HG03460 (cell line): ENCODE data around the gene TMEM248.
"Not testable (repeated sequence)": the region's sequence is repeated elsewhere in the genome, so short reads cannot be mapped to it uniquely, and the experiment has no call there.

Experiments
- ATAC-seq: cut with Tn5 transposase; IDR thresholded peaks from one replicate; pipeline ENCODE4 v1.9.1; 2021; ENCODE audit not compliant: unreplicated experiment

Gene TMEM248, protein sequence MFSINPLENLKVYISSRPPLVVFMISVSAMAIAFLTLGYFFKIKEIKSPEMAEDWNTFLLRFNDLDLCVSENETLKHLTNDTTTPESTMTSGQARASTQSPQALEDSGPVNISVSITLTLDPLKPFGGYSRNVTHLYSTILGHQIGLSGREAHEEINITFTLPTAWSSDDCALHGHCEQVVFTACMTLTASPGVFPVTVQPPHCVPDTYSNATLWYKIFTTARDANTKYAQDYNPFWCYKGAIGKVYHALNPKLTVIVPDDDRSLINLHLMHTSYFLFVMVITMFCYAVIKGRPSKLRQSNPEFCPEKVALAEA

DNA sequence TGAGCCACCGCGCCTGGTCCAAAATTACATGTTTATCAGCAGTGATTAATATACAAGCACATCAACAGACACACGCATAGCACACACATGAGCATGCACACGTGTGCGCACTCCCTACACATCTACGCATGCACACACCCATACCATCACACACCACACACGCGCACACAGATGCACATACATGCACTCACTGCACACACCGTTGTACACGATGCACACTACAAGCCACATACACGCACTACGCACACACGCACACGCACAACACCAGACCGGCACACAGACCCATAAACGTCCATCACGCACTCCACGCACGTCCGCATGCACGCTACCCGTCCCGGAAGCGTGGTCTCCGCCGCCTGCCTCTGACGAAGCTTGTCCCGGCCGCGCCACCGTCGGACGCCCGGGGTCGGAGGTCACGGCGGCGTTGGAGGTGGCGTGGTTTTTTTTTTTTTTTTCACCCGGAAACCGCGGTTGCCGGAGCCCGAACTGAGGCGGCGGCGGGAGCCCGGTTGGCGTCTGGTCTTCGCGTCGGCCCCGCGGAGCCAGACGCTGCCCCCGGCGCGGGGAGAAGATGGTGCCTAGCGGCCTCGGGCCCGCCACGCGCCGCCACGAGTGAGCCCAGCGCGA lies at the start of gene TMEM248:
TMEM248 (plus strand) TSS at position 457 of the 627 bp plus-strand sequence. CDS start 20,641 bp downstream, outside the sequence.
- peak; percentile 85 for ATAC-seq

DNA sequence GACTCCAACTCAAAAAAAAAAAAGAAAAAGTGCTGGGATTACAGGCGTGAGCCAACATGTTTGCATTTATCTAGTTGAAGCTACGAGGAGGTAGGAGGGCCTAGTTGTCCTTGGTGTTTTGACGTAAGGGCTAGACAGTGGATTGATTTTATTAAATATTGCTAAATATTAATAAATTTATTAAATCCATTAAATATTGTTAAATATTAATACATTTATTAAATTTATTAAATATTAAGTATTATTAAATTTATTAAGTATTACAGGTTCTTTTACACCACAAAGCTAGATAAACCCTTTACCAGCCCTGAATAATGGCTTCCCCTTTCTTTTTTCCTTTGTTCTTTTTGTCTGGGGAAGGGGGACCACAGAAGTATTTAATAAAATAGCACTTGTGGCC lies 47.5 kb upstream of the TMEM248 start:
- no peak for ATAC-seq

DNA sequence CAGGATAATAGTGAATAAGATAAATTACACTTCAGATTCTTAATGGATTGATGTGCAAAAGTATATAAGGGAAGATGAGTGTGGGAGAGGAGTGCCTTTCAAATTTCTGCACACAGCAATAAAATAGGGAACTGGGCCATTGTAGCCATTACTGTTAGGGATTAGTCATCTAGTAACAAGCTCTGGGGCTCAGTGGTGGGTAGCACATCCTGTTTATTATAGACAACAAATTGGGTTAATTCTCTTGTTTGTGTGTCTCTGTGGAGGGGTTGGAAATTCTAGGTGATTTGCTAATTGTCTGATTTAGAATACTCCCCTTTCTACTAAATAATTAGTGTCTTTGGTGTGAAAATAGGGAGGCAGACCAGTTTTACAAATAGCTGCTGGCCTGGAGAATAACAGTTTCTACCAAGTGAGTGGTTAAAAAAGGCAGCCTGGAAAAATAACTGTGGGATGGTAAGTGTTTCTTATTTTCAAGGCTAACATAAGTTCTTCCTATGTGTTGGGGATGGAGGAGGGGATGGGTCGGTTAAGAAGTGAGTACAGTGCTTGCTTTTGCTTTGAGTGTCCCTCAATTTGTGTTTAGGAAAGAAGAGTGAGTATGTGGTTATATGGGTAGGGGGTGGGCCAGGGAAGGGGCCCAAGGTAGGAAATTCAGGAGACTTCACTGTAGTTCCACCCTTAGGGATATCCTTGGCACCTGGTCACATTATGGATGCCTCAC lies 43.3 kb upstream of the TMEM248 start:
- peak; percentile 95 for ATAC-seq

DNA sequence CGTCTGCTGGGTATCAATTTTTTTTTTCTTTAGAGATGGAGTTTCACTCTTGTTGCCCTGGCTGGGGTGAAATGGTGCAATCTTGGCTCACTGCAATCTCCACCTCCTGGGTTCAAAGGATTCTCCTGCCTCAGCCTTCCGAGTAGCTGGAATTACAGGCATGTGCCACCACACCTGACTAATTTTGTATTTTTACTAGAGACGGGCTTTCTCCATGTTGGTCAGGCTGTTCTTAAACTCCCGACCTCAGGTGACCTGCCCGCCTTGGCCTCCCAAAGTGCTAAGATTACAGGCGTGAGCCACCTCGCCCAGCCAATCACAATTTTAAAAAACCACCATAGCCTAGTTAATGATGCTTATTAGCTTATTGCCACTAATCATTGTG lies 42.7 kb upstream of the TMEM248 start:
- not testable (repeated sequence) for ATAC-seq

DNA sequence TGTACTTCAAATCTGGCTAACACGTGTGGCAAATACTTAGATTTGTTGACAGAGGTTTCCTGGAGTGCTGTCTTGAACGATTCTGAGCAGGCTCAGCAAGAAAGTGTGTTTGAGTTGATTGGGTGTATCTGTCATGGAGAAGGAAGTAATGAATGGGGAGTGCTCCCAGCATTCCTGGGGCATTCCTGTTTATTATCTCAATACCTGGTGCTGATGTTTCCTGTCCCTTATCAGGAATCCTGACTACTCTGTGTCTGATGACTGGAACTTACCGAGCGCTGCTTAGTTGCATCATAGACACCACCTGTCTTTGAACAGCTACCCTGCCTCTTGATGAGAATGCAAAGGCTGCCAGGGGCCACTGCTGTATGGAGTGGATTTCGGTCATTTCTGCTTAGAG lies 41.0 kb upstream of the TMEM248 start:
- ATAC-seq: no peak

DNA sequence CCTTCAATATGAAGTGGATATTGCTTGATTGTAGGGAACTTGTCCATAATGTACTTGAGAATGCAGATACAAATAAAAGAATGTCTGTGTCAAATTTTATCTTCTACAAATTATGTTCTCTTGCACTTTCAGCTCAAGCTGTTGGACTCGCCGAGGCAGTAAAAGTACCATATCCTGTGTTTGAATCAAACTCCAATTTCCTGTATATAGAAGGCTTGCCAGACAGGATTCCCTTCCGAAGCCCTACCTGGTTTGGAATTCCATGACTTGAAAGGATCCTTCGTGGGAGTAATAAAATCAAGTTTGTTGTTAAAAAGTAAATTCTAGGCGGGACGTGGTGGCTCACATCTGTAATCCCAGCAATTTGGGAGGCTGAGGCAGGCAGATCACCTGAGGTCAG lies 40.4 kb upstream of the TMEM248 start:
- not testable (repeated sequence) for ATAC-seq

DNA sequence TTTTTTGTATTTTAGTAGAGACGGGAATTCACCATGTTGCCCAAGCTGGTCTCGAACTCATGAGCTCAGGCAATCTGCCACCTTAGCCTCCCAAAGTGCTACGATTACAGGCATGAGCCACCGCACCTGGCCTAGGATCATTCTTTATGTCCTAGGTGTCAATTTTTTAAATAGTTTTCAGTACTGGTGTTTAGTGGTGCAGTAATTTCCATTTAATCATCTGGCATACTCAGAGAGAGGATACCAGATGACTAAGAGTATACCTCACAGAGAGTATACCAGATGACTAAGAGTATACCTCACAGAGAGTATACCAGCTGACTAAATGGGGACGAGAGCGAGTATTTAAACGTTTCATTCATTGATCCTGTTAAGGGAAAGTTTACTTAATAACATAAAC lies 37.3 kb upstream of the TMEM248 start:
- no peak for ATAC-seq

DNA sequence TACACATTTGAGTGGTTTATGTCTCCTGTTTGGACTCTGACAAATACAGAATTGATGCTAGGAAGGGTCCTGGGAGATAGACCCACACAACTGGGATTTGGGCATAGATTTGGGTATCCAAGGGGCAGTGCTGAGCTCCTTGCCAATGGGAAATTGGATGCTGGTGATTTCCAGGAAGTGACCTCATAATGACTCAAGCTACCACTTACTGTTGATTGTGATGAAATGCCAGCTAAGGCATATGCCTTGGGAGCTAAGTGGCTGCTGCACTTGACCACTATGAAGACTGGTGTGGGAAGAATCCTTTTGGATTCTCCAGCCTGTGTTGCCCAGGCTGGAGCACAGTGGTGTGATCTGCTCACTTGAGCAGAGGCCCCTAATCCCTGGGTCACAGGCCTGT lies 36.5 kb upstream of the TMEM248 start:
- ATAC-seq: not testable (repeated sequence)

DNA sequence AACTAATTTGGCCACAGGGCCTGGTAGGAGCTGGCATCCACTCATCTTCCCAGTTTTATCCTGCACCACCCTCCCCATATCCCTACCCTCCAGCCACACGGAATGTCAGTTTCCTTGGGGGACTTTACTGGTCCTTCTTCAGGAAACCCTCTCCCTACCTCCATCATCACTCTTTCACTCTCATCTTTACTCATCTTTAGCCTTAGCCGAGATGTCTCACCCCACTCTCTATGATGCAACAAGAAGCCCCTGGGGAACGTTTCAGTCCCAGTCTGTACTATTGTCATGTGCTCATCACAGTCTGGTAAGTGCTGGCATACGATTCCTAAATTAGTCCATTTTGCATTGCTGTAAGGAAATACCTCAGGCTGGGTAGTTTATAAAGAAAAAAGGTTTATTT lies 34.9 kb upstream of the TMEM248 start:
- ATAC-seq: peak; percentile 77

DNA sequence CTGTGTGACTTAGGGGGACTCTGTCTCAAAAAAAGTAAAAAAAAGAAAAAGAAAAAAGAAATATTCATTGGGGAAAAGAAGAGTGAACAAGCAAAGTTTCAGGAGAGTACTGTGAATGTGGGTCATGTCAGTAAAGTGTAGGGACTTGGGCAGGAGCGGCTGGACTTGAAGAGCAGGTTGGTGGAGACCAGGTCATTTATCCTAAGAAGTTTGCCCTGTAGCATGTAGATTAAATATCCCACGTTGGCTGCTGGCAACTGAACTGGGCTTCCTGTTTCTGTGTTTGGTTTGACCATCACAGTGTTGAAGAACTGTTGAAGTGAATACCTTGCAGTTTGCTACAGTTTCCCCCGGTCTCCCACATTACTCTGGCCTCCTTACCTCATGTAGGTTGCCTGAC lies 32.8 kb upstream of the TMEM248 start:
- ATAC-seq: not testable (repeated sequence)

DNA sequence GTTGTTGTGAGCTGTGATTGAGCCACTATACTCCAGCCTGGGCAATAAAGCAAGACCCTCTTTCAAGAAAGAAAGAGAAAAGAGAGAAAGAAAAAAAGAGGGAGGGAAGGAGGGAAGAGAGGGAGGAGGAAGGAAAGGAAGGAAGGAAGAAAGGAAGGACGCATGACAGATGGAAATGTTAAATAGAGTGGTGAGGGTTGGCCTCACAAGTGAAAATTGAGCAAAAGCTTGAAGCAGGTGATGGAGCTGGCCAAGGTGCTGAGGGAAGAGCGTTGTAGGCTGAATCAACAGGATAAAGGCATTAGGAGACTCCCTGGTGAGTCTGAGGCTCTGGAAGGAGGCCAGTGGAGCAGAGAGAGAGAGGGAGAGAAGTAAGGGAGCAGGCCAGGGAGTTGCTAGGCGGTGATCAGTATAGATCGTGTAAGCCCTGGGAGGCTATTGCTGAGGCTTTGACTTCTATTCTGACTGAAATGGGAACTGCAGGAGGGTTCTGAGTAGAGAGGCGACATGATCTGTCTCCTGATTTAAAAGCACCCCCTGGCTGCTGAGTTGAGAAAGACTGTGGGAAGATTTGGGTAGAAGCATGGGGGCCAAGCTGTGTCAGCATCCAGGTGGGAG lies 26.5 kb upstream of the TMEM248 start:
- no peak for ATAC-seq

DNA sequence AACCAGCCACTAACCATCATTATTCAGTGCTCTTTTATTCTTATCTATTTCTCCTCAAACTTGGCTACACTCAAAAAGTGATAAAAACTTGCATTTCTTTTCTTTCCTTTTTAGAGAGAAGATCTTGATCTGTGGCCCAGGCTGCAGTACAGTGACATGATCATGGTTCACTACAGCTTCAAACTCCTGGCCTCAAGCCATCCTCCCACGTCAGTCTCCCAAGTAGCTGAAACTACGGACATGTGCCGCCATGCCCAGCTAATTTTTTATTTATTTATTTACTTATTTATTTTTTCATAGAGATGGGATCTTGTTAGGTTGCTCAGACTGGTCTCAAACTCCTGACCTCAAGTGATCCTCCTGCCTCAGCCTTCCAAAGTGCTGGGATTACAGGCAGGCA lies 24.6 kb upstream of the TMEM248 start:
- no peak for ATAC-seq

DNA sequence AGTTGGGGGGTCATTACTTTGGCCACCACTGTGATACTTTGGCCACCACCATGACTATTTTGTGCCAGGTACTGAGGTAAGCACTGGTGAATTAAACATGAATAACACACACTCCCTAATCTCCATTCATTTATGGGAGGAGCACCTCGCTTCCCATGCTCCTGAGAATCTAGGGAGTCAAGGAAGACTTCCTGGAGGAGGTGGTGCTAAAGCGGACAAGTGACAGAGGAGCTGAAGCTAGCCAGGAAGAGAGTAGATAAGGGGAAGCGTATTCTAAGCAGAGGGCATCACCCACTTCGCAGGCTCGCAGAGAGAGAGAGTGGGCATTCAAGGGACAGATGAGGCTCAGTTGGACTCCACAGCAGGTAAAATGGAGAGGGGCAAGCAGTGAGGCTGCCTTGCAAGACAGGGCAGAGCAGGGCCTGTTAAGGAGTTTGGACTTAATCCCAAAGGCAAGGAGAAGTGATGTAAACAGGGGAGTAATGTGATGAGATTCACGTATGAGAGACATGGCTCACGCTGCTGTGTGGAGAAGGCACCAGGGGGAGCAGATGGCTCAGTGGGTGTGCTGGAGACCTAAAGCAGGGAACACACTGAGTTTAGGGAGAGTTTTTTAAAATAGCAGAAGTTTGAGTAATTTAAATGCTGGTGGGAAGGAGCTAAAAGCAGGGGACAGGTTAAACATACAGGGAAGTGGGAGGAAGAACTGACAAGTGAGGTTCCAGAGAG lies 21.3 kb upstream of the TMEM248 start:
- no peak for ATAC-seq

DNA sequence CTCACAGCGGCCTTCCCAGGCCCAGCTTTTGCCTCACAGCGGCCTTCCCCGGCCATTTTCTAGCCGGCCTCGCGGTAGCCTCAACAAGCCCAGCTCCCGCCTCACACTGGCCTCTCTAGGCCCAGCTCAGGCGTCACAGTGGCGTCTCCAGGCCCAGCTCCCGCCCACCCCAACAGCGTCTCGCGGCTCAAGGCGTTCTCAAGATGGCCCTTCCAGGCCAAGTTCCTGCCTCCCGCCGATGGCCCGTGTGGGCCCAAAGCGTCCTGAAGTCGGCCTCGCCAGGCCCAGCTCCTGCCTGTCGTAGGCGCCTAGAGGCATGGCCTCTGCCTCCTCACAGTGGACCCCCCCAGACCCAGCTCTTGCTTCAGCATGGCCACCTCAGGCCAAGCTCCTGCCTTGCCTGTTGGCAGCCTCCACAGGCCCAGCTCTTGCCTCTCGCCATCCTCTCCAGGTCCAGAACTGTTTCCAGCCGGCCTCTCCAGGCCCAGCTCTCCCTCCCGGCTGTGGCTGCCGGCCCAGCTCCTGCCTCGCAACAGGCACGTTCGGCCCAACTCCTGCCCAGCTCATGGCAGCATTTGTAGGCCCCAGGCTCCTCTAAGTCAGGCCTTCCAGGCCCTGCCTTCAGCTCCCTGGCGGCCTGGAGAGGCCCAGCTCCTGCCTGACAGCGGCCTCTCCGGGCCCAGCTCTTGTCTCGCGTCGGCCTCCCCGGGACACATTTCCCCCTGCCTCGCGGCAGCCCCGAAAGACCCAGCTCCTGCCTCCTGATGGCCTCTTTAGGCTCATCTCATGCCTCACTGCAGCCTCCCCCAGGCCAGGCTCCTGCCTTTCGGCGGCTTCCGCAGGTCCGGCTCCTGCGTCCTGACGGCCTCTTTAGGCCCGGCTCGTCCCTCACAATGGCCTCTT lies 18.8 kb upstream of the TMEM248 start:
- no peak for ATAC-seq

DNA sequence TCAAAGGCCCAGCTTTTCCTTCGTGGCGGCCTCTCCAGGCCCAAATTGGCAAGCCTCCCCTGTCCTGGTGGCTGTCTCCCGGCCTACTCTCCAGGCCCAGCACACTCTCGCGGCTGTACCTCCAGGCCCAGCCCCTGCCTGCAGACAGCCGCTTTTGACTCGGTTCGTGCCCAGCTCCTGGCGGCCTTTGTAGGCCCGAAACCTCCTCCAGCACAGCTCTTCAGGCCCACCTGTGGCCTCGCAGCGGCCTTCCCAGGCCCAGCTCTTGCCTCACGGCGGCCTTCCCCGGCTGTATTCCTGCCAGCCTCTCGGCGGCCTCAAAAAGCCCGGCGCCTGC lies 18.2 kb upstream of the TMEM248 start:
- ATAC-seq: no peak

DNA sequence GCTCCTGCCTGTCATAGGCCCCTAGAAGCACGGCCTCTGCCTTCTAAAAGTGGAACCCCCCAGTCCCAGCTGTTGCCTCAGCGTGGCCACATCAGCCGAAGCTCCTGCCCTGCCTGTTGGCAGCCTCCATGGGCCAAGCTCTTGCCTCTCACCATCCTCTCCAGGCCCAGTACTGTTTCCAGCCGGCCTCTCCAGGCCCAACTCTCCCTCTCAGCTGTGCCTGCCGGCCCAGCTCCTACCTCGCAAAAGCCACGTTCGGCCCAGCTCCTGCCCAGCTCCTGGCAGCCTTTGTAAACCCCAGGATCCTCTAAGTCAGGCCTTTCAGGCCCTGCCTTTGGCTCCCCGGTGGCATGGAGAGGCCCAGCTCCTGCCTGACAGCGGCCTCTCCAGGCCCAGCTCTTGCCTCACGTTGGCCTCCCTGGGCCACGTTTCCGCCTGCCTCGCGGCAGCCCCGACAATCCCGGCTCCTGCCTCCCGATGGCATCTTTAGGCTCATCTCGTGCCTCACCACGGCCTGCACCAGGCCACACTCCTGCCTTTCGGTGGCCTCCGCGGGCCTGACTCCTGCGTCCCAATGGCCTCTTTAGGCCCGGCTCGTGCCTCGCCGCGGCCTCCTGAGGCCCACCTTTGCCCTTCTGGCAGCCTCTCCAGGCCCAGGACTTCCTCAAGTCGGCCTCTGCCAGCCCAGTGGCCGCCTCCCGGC lies 17.5 kb upstream of the TMEM248 start:
- ATAC-seq: no peak

DNA sequence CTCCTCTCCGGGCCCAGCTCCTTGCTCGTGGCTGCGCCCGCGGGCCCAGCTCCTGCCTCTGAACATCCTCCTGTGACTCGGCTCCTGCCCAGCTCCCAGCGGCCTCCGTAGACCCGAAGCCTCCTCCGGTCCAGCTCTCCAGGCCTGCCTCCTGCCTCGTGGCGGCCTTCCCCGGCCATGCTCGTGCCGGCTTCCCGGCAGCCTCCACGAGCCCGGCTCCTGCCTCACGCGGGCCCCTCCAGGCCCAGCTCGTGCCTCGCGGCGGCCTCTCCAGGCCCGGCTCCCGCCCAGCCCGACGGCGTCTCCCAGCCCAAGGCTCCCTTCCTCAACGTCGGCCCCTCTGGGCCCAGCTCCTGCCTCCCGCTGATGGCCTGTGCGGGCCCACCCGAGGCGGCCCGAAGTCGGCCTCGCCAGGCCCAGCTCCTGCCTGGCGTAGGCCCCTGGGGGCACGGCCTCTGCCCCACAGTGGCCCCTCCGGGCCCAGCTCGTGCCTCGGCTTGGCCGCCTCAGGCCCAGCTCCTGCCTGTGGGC lies 16.9 kb upstream of the TMEM248 start:
- ATAC-seq: no peak

DNA sequence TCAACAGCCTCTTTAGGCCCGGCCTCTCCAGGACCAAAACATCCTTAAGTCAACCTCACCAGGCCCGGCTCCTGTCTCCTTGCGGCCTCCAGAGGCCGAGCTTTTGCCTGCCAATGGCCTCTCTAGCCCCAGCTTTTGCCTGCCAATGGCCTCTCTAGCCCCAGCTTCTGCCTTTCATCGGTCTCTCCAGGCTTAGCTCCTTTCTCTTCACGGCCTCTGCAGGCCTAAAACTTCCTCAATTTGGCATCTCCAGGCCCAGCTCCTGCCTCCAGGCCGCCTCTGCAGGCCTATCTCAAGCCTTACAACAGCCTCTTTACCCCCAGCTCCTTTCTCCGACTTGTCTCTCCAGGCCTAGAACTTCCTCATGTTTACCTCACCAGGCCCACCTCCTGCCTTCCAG lies 15.7 kb upstream of the TMEM248 start:
- no peak for ATAC-seq

DNA sequence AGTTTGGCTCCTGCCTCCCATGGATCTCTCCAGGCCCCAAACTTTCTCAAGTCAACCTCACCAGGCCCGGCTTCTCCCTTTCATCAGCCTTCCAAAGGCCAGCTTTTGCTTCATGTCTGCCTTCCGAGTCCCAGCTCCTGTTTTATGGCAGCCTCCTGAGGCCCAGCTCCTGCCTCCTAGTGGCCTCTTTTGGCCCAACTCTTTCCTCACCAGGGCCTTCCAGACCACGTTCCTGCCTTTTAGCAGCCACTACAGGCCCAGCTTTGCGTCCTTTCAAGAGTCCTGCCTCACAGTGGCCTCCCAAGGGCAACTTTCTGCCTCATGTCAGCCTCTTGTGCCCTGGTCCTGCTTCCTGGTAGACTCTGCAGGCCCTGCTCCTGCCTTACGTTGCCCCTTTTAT lies 15.3 kb upstream of the TMEM248 start:
- ATAC-seq: no peak
